ENCODE measurements around the gene CD33.

Gene CD33

GRCh38 chr19:51247972-51248590 is 23.2 kb downstream of the CD33 start:
- TF ChIP-seq CTCF (IDR thresholded peaks at IDR 0.05; ENCODE audit: insufficient read depth, low read depth, low read length, missing control alignments) = no peak
- no peak for DNase-seq (ENCODE audit: low read depth)
- H3K4me3 ChIP-seq (ENCODE audit: low read length) = no peak overlapping the region

DNA sequence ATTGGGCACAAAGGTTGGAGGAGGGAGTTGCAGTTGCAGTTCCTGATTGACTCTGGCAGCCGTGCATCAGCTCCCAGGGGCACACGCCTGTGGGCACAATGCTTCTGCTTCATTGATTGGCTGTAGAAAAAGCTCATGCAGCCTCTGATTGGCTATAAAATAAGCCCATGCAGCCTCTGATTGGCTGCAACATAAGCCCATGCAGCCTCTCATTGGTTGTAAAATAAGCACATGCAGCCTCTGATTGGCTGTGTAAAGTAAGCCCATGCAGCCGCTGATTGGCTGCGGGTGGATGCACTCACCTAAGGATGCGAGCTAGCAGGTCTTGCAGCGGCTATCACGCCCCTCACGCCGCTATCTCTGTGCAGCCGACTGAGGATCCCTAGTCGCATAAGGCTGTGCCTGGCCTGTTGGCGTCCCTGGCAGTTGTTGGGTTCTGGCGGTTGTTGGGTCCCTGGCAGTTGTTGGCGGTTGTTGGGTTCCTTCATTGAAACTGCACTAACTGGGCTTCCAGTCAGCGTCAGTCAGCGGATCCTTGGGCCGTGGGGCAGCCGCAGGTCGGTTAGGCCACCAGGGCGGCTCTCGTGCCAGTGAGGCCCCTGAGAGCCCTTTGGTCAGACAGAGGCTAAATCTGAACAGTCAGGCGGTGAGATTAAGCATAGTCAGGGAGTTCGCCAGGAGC is 26.0 kb downstream of the CD33 start, which contains the start of gene SIGLECL1:
Gene SIGLECL1, plus strand, starts transcription at position 295 of the 682 bp plus-strand sequence. CDS start 12,993 bp downstream, outside the sequence.
- no peak for DNase-seq (ENCODE audit: low read depth)
- no peak within 1 kb of the TSS for H3K4me3 ChIP-seq (ENCODE audit: low read length)
- no peak for TF ChIP-seq CTCF (IDR thresholded peaks at IDR 0.05; ENCODE audit: insufficient read depth, low read depth, low read length, missing control alignments)

- DNase-seq (ENCODE audit: low read depth) = no peak
- TF ChIP-seq CTCF (IDR thresholded peaks at IDR 0.05; ENCODE audit: insufficient read depth, low read depth, low read length, missing control alignments) = no peak
- H3K4me3 ChIP-seq (ENCODE audit: low read length) = no peak overlapping the region
Measured at GRCh38 chr19:51251468-51251820, 26.6 kb downstream of the CD33 start.

GRCh38 chr19:51252306-51253079 is 27.6 kb downstream of the CD33 start:
- no peak for TF ChIP-seq CTCF (IDR thresholded peaks at IDR 0.05; ENCODE audit: insufficient read depth, low read depth, low read length, missing control alignments)
- DNase-seq (ENCODE audit: low read depth) = no peak
- H3K4me3 ChIP-seq (ENCODE audit: low read length) = no peak overlapping the region

DNA sequence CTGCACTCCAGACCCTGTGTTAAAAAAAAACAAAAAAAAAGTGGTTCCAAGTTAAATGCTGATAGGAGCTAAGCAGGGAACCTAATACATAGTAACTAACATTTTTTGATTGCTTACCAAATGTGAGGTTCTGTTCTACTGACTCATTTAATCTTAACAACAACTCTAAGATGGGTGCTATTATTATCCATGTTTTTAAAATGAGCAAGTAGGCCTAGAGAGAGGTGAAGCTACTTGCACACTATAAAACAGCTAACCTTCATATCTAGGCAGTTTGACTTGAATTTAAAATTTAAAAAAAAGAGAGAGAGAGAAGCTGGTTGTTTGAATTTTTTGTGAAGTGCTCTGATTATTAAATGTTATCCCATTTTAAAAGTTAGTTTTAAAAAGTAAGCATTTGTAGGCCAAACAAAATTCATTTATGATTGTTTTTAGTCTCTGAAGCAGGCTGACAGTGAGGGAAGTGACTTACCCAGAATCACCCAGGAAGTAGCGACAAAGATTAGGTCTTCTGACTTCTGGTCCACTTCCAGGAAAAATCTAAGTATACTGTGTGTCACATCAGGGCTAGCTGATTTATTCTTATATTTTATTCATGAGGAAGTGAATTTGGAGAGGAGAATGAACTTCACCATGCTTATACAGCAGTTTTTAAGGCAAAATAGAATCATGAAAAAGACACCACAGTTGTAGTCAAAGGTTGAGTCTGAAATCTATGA is 28.4 kb downstream of the CD33 start:
- no peak overlapping the region for H3K4me3 ChIP-seq (ENCODE audit: low read length)
- TF ChIP-seq CTCF (IDR thresholded peaks at IDR 0.05; ENCODE audit: insufficient read depth, low read depth, low read length, missing control alignments) = no peak
- no peak for DNase-seq (ENCODE audit: low read depth)

DNA sequence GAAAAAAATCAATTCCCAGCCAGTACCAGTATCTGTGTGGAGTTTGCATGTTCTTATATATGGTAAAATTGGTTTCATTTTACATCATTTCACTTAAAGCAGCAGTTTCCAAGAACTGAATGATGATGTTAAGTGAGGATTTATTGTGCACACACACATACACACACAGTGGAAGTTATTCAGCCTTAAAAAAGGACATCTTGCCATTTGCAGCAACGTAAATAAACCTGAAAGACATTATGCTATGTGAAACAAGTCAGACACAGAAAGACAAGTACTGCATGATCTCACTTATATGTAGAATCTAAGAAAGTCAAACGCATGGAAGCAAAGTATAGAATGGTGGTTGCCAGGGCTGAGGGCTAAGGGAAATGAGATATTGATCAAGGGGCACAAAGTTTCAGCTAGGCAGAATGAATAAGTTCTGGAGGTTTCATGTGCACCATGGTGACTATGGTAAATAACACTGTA is 31.3 kb downstream of the CD33 start:
- no peak for DNase-seq (ENCODE audit: low read depth)
- no peak overlapping the region for H3K4me3 ChIP-seq (ENCODE audit: low read length)
- no peak for TF ChIP-seq CTCF (IDR thresholded peaks at IDR 0.05; ENCODE audit: insufficient read depth, low read depth, low read length, missing control alignments)
